GM19099 (cell line): ENCODE results near the gene SDCCAG8.

Source experiments
- POLR2A ChIP-seq: IDR thresholded peaks from 3 replicates; pipeline ENCODE4 v1.6.1; 2011; ENCODE audit warnings: low read depth; ENCODE audit not compliant: insufficient read length; ENCODE audit errors: extremely low read depth

The SDCCAG8 gene

DNA sequence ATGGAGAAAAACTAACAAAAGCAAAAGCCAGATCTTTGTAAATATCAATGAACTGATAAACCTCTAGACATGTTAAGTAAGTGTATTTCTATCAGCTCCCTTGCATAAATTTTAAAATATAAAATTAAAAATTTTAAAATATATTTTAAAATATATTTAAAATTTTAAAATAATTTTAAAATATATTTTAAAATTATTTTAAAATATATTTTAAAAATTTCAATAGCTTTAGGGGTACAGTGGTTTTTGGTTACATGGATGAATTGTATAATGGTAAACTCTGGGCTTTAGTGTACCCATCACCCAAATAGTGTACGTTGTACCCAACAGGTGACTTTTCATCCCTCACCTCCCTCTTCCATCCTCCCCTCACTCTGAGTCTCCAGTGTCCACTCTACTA, 279.2 kb downstream of the SDCCAG8 start:
- TF ChIP-seq POLR2A = no peak

DNA sequence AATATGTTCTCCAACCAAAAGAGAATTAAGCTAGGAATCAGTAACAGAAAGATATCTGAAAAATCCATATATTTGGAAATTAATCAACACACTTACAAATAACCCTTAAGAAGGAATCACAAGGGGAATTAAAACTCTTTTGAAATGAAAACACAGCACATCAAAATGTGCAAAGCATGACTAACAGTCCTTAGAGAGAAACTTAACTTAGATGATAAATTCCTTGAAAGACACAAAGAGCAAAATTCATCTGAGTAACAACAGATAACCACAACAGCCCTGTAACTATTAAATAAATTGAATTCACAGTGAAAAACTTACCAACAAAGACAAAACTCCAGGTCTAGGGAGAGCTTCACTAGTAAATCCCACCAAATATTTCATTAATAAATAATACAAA, 283.8 kb downstream of the SDCCAG8 start:
- TF ChIP-seq POLR2A = no peak

DNA sequence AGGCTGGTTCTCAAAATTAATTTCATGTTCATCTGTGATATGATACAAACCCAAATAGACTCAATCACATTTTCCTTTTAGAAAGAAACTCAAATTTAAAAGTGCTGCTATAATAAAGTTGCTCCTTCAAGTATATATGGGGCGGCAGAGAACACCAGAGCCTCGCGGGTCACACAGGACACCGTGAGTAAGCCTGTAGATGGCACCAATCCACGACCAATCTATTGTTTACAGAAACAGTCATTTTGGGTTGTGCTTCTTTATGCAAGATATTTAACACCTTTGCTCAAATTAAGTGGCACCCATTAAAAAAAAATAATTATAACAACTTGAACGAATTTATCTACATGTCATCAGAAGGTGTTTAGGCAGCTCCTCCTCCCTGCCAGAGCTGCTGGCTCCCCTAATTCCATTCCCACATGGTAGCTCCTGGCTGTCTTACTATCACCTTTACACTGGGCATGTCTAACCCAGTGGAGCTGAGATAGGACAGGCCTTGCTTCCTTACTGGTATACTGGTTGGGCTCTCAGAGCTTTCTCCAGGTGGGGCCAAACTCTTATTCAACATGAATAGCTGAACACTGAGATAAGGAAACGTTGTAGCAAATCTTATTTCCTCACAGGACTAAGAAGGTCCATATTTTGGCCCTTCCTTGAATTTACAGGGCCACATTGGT, 287.0 kb downstream of the SDCCAG8 start:
- no peak for TF ChIP-seq POLR2A

DNA sequence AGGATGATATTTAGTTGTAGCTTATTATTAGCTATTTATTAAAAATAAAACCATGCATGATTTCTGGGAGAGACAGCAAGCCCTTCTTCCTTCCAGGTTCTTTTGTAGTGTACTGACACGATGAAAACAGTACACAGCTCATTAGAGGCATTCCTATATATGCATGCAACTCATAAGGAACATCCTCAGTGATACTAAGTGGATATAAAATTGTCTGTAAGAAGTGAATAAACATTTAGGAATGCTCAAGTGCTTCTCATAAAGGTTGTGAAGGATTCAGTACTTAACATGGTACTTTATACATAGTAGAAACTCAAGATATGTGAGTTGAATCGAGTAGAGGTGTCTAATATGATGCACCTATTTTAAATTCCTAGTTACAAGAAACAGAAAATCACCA, 287.7 kb downstream of the SDCCAG8 start:
- no peak for TF ChIP-seq POLR2A

DNA sequence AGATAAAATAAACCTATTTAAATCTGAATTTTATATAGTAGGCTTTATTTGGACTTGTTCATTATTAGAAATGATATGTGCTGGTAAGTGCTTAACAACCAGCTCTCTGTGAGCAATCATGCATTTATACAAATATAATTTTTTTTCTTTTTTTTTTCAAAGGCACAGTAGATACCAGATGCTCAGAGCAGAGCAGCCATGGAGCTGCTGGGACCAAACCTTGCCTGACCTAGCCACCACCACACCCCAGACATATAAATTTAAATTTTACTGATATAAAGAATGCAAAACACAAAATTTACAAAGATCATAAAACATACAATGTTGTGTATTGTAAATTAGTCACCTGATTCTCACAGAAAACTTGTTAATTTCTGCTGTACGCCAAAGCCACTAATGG, 290.6 kb downstream of the SDCCAG8 start:
- TF ChIP-seq POLR2A = no peak

DNA sequence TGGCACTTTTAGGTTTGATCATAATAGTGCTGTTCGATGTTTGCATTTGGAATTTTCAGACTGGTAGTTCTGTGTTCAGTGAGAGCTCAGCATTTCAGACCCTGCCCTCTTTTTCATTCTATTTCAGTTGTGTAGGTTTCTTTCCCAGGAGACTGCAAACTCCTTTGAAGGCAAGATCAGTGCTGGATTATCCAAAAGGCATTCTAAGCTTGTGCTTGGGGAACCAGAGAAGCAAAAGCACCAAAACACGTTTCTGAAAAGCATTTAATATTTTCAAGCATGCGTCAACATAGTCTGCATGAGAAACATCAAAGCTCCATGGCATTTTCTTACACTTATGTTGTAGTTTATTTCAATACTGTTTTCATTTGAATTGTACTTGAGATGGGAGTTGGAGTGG, 292.1 kb downstream of the SDCCAG8 start:
- TF ChIP-seq POLR2A = no peak

DNA sequence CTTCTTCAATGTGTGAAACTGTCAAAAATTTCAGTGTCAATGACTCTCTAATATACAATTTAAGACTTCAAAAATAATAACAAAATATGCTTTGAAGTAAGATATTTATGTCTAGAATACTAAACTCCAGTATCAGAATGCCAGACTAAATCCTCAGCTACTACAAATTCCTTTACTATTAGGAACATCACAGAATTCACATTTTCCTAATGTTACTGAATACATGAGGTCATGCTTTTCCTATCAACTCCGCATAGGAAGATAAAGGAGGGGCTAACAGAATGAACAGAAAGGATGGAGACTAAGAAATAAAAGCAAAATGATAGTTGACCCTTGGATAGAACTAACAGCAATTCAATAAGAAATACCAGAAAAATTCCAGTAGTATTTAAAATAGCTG, 292.7 kb downstream of the SDCCAG8 start:
- no peak for TF ChIP-seq POLR2A

DNA sequence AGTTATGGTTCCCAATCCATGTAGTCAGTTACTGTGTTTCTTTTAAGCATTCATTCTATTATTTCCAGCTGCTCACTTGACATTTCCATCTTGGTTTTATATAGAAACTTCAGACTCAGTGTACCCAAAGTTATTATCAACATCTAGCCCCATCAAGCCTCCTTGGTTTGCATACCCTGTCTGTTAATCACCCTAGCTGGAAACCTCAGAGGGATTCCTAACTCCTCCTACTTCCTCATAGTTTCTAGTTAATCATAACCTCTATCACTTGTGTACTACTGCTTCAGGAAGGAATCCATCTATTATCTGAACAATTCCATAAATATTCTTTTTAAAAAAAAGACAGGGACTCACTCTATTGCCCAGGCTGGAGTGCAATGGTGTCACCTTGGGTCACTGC, 293.3 kb downstream of the SDCCAG8 start:
- no peak for TF ChIP-seq POLR2A
